DMS153 (cell line): ENCODE data around the gene CACNA2D3.

Source experiments
- DNase-seq: peaks from one replicate; lab custom pipeline; 2025; lab: John Stamatoyannopoulos, UW

CACNA2D3 gene

DNA sequence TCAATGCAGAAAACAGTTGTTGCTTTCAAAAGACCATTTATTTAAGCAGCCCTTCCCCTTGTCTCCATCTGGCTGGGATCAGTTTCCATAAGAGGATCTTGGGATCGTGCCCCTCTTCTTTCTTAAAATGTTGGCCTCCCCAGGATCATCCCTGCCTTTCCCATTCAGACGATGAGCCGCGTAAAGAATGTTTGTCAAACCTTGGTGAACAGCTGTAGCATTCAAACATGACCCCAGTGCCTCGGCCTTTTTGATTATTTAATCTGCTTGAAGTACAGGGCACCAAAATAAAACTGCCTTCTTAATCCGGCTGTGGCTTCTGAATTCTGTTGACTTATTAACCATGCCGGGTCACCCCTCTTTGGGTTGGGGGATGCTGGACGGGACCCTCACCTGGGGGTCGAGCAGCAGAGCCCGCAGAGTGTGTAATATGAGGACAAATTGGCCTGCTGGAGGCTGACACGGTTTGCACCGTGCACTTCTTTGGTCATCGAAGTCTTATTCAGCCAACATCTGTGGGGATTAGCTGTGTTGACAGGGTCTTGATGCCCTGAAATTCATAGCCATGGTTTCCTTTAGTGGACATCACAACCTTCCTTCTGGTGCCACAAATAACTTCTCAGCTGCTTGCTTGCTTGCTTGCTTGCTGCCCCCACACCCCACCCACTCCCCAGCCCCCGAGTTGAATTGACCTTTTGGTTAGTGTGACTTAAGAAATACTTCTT, 805.9 kb downstream of the CACNA2D3 start, which contains the start of gene LRTM1:
LRTM1 (minus strand) TSS at position 14 of the 725 bp plus-strand sequence. CDS start 148 bp downstream, outside the sequence.
- DNase-seq = no peak

DNA sequence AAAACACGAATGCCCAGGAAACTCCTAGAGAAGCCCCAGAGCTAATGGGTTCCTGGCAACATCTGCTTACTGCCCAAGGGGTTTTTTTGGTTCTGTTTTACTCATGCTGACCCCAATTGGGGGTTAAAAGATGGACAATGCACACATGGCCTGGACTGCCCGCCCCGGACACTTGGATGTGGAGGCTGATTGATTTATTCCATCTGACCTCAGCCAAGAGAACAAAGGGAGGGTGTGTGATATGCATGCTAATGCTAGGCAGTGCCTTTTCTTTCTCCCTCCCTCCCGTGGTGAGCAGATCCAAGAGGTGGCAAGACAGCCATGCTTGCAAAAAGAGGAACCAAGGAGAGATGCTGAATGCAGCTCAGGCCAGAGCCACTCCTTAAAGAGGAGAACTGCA, 808.8 kb downstream of the CACNA2D3 start:
- no peak for DNase-seq

DNA sequence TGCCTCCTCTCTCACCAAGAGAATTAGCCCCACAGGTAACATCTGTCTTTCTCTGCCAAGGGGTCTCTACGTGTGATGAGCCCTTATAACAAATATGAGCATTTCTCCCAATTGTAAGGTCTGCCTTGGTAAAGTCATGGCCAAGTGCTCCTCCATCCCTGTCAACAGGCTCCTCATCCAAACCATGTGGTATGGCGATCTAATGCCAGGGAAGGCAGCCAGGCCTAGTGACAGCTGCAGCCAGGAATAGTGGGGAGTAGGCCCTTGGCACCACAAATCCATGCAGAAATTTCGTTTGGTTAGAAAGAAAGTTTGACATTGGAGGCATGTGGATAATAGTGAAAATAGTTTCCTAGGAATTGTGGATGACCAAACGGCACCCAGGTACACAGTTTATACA, 810.3 kb downstream of the CACNA2D3 start:
- DNase-seq = no peak

DNA sequence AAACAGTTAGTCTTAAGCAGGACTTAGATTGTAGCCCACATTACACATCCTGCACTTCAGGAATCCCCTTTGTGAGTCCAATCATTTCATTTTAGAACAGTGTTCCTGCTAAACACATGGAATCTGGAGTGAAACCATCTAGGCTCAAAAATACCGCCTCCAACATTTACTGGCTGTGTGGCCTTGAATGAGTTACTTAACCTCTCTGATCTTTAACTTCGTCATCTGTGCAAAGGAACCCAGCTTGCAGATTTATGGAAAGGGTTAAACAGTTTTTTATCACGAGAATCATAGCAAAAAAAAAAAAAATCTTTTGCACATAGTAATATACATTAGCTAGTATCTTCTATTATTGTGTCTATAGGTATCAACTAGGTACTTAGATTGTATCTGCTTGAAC, 813.5 kb downstream of the CACNA2D3 start:
- no peak for DNase-seq

DNA sequence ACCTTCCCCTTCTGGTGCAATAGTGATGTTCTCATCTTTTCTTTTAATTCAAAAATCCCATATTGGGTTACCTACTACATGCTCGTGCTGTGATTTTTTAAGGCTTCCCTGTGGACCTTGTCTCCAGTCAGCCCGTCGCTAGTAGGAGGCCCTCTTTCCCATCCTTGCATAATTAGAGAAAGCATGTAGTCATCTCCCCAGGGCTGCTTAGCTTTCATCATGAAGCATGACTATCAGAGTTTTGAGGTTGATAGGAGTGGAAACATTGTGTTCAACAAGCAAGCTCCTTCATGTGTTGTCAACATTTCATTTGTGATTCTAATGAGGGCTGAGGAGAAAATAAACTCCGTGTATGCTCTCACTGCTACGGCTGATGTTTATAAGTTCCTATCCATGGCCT, 814.2 kb downstream of the CACNA2D3 start:
- no peak for DNase-seq

DNA sequence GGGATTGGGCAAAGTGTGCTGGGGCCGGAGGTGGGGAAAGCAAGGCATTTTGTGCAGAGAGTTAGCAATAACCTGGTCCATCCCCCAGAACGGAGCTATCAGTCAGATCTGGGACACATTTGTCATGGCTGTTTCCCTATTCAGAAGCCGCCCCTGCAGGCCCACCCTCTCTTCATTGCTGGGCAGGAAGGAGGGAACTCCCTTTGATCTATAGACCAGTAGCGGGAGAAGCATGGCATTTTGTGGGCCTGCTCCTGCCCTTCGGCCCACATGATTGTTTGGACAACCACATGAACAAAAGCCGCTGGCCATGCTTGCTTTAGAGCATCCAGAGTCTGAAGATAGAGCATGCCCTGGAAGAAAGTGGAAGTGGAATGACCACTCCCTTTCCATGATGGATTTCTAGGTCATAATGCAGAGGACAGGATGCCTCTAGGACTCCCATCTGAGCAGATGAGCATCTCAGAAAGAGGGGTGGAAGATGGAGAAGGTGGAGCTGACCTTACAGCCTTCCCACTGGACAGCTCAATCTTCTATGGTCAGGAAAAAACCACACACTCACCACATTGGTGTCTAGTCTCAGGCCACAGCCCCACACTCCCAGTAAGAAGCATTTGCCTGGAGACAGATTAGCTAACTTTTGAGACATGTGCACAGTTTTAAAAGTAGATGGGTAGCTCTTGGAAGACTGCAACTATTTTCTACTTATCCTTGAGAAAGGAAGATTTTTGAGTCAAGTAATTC, 817.4 kb downstream of the CACNA2D3 start:
- DNase-seq = no peak

DNA sequence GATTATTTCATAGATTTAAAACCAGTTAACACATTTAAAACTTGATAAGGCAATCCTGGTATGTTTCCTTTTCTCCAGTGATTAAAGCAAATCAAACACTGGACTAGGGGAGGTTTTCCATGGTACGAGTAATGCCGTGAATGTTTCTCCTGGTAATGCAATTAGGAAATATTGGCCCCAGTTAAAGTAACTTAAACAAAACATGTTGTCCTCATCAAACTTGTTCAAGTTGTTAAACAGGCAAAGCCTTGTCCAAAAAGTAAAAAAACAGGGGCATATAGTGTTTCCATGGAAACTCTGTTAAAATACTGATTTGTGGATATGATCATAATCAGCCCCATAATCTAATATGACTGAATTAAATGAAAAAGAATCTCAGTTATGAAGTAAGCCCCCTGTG, 818.6 kb downstream of the CACNA2D3 start:
- no peak for DNase-seq

DNA sequence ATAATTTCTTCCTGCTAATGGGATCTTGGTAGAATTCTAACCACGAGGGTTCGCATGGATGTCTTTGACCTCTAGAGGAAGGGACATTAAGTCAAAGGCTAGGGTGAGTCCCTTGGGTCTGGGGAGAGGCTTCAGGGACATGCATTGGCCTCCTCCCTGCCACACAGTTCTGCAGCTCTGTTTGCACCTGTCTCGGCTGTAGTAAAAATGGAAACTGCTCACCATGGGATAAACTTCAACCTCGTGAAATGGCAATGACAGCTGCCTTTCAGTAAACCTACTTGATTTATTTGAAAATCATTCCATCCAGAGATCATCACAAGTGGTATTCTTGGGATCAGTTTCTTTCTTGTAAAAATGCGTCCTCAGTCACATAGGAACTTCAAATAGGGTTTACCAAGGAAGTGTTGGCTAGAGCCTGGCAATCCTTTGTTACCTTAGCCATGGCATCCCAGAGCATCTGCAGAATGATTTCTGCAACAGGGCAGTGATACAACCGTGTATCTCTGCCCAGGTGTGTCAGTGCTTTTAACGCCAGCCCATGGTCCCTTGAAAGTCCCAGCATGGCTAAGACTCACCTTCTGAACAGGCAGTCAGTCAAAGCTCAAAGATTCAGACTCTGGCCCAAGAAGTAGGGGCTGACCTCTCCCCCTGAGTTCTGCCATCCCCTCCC, 819.5 kb downstream of the CACNA2D3 start:
- no peak for DNase-seq

DNA sequence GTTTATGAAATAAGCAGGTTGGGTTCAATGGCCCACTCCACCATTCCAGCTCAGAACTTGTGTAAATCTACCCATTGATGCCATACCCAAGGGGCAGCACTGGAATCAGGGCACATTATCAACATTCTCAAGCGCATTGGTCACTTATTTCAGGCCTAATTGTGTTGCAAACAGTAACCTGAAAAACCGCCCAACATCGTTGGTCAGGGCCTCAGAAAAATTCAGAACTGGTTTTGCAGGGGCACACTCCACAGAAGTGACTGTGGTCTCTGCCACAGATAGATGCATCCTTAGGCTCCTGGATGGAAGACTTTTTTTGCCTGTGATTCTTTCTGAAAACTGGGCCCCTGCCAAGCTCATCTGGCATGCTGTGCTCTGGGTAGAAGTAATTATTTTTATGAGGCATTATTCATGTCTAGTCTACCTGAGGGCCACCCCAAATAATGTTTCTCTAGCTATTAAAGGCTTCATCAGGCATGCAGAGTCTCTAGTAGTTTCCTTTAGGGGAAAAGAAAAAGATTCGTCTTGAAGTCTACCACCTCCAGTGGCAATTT, 827.2 kb downstream of the CACNA2D3 start:
- no peak for DNase-seq

DNA sequence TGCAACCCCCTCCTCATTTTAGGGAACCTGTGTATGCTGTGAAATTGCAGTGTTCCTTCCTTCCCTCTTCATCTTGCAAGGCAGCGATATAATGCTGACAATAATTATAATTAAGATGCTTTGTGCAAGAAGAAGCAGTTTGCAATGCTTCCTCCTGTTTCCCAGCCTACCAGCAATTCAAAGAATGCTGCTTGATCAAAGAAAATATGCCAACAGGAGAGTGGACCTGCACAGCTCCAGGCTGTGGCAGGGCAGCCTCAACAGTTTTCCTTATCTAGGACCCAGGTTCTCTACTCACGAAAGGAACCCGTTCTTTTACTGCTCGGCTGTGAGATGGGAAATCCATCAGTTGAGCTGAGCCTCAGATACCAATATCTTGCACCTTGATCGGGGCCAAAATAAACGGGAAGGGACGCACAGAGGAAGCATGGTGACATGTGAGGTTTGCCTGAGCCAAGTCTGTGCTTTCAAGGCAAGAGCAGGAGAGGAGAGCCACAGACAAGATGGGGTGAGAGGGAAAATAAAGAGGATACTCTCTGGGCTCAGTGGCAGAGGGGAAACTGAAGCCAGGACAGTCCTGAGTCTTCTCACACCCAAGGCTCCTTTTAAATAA, 828.1 kb downstream of the CACNA2D3 start:
- no peak for DNase-seq

DNA sequence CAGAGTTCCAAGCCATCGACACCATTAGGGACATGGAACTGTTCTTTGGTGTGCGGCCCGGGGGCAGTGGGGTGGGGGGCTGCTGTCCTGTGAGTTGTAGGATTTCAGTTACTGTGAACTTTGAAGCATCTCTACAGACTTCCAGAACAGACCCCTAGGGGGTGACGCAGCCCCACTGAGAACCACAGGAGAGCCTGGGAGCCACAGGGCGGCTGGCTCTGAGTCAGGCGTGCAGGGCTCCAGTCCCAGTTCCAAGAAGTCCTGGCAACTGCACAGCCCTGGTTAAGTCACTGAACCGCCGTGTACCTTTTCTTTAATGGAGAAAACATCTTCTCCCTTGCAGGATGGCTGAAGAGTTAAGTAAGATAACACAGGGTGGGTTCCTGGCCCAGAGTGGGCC, 829.1 kb downstream of the CACNA2D3 start:
- DNase-seq = no peak

DNA sequence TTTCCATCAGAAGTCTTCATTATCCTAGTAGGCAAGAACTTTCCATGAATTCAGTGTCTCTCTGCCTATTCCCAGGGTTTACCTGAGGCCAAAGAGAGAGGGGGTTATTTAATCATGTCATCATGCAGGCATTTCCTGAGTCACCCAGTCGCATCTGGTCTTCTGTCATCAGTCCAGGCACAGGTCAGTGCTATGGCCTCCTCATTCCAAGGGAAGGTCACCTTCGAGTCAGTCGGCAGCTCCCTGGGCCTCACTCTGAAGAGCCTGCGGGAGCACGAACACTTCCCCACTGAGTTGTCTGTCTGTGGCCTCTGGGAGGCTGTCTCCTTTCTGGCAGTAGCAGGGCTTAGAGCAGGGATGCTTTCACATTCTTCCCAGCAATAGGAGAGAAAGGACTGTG, 831.7 kb downstream of the CACNA2D3 start:
- no peak for DNase-seq

DNA sequence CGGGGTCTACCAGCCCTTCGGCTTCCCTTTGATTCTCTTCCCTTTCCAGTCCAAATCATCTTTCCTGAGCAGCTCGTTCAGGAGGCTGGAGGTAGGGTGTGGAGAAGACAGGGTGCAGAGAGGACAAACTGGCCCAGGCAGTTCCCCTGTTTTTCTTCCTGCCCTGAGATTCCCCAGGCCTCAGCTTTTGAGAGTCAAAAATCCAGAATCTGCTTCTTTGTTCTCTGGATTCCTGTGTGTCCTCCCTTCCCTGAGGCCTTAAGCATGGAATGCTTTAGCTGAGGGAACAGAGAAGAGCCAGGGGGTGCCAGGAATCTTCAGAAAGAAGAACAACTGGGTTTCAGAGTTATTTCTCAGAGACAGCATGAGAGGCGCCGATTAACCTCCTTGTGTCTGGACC, 832.2 kb downstream of the CACNA2D3 start:
- DNase-seq = no peak

DNA sequence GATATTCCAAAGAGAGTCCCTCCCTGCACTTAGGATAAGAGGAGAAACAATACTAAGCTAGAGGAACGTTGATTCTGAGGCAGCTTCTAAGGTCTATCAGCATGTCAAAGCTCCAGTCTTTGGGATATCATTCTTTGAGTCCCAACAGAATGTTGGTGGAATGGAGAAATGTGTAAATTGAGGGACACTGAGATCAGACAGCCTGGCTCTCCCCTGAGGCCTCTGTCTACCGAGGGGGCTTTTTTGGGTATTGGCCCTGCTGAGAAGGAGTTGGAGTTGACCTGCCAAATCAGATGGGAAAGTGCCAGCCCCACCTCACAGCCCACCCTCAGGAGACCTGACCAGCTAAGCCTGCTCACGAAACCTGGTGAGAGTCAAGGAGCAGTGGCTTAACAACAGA, 833.1 kb downstream of the CACNA2D3 start:
- no peak for DNase-seq

DNA sequence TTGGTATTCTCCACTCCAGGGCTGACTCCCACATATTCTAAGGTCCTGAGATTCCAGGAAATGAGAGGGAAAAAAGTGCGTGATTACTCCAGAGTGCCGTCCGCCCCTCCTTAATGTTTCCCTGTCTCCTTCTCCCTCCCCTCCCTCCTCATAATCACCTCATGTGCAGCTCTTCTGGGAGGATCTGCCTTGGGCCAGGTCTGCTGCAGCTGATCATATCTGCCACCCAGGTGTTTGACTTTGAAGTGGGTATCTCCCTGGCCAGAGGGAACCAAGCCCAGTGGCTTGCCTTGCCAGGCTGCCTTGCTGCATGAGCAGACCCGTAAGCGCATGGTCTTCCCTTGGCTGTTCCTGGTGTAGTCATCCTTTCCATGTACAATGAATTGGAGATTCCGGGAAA, 833.6 kb downstream of the CACNA2D3 start:
- no peak for DNase-seq

DNA sequence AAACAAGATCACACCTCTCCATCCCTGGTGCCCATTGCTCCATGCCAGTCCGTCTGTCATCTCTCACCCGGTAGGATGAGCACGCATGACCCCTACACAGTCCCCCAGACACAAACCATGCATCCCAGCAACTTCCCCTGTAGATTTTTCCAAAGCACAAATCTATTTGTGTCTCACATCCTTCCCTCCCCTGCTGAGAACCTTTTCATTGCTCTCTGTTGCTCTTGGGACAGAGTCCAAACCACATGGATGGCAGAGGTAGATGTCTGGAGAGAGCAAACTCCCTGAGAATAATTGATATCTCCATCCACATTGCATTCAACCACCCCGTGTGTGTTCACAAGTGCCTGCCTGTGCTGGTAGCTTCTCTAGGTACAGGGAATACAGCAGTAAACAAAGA, 835.4 kb downstream of the CACNA2D3 start:
- DNase-seq = no peak

DNA sequence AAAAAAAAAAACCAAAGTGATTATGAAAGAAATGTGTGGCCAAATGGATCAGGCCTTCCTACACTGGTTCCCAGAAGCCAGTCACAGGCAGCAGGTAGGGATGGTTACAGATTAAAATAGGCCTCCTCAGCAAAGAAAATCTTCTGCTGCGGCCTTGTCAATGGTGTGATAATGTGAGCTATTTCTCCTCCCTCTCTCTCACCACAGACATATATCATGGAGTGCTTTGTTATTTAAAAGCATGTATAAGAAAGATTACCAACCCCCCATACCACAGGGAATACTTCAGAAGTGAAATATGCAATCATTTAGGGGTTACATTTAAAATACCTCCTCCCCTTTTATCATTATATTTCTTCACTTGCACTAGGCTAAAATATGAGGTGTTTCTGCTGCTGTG, 837.7 kb downstream of the CACNA2D3 start:
- no peak for DNase-seq

DNA sequence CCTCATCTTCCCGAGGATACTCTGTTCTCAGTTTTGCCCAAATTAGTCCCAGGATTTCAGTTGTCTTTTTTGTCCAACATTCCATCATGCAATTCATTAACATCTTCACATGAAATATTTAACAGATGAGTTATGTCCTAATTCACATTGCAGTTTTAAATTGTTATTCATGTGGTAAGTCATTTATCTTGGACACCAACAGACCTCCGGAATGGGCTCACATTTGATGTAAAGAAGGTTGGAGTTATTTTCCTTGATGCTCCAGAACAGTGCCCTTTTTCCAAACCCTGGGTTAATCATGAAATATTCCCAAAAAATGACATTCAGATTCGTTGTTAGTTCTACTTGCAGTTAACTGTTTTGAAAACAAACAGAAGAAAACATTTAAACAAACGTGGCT, 838.3 kb downstream of the CACNA2D3 start:
- DNase-seq = no peak

DNA sequence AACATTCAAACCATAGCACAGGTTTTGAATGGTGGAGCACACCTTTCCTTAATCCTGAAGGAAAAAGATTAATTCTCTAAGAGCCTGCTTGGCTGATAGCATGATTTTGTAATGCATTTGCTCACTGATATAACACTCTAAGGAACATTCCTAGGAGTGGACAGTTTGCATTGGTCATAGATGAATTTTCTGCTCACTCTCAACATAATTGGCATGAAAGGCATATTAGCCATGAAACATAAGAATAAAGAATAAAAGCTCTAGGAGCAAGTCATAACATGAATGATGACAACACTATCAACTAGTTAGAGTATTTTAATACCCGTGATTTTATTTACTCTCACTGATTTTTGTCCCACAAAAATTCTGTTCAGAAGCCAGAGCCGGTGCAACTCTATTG, 839.8 kb downstream of the CACNA2D3 start:
- DNase-seq = no peak

DNA sequence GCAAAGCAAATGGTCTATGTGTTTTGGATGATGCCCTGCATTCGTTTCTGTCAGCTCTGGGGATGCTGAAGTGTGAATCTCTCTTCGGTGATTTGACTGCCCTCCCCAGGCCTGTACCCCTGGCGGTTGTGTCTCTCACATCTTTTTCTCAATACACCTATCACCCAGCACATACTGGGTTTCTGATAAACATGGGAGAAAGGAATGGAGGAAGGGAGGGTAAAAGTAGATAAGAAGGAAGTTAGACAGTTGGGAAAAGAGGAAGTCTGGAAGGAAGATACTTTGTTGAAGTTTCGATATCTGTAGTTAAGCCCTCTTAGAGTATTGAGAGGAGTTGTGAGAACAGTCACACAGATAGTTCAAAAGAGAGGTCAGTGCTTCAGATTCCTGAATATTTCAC, 841.3 kb downstream of the CACNA2D3 start:
- no peak for DNase-seq

DNA sequence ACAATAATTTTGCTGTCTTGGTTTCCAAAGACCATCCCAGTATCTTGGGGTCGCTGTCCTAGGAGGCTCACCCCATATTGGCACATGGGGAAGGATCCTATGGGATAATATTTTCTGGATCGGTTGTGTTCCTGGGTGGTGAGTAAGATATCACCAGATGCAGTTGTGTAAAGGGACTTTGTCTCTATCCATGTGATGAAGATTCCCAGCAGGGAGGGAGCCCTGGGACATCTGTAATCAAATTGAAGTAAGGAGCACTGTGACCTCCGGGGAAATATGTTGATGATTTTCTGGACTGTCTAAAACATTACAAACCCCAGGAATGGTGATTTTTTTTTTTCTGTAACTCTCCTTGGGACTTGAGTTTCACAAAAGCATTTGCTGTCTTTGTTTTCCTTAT, 841.7 kb downstream of the CACNA2D3 start:
- DNase-seq = no peak

DNA sequence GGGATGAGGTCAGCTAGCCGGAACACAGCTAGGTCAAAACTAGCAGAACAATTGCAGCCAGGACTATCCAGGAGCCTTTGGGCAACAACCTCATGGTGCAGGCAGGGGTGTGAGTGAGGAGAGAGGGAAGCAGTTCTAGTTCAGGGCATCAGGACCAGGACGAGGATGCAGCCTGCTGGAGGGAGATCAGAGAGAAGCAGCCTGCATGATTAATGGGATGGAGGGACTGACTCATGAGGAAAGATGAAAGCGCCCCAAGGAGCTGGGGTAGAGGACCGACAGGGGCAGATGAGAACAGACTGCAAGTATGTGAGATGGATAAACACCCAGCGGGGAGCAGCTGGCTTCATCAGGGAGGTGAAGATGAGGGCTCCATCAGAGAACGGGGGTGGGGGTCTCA, 843.4 kb downstream of the CACNA2D3 start:
- DNase-seq = no peak
